ENCODE data around the gene FSIP1.

FSIP1 gene

DNA sequence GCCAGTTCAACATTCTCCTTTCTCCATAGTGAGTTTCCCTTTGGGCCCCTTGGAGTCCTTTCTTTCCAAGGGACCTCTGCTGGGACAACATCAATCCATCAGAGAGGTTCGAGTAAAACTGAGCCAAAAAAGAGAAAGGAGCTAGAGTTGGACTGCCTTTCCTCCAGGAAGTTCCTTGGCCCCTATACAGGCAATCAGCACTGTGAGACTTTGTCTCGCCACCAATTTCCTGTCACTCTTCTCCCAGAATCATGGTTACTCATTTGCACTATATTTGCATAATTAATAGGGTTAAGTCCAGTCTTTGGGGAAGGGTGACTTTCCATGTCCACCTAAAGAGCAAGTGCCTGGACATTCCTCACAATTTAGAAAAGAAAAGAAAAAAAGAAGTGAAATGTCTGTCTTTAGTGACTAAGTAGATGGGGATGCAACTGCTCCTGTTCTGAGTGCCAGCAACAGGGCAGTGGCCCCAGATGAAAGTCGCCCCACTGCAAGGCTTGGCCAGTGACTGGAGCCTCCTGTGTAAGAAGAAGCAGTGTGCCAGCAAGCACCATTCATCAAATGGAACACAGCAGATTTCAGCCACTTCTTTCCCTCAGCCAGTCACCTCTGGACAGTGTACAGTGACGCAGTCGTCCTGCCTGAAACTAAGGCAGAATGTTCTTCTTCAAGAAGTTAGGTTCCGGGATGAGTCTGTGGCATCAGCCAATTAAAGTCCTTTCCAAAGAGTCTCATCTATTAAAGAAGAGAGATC is 91.6 kb downstream of the FSIP1 start:
- FAIRE-seq (no peak), DNase-seq (ENCODE audit: insufficient read length, low spot score) (no peak)

- FAIRE-seq = no peak
- DNase-seq (ENCODE audit: insufficient read length, low spot score) = no peak
Measured at GRCh38 chr15:39687965-39688364, 94.7 kb downstream of the FSIP1 start.

DNA sequence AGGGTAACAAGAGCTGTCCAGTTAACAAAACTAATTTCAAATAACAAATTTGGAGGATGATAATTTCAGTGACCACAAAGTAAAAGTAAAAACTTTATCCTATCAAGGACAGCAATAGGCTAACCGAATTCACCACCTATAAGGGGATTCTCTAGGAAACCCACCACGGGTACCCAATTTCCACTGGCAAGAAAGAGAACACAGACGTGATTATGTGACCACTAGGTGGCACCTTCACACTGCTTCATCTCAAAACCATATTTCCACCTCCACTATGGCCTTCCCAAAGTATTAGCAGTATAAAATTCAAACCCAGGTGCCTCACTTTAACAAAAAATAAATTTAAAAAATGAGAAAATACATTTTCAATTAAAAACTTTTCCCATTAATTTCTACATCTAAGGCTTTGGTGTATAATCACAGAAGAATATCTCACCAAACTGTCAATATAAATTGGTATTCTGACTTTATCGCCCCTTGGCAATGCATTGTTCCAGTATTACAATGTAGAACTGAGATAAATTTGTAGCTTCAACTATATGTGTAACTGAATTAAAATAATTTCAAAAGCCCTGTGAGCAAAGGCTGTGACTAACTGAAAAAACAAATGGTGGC is 96.5 kb downstream of the FSIP1 start:
- peak; percentile 62 for FAIRE-seq
- peak; percentile 51 for DNase-seq (ENCODE audit: insufficient read length, low spot score)

DNA sequence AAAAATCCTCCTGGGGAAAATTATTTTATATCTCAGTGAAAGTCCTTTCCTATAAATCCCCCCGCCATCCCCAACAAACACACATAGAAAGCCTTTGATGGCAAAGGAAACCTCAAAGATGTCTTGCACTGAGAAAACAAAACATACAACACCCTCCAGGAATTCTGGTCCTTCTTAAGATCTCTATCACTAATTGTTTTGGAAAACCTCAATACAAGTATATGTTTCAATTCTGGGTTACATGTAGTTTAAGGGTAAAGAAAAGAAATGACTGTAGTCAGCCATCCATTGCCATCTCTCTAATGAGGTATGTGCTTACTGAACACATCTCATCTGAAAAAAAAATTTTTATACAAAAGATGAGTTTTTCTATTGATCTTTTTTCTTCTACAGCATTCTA is 97.3 kb downstream of the FSIP1 start:
- DNase-seq (ENCODE audit: insufficient read length, low spot score) (no peak), FAIRE-seq (no peak)

DNA sequence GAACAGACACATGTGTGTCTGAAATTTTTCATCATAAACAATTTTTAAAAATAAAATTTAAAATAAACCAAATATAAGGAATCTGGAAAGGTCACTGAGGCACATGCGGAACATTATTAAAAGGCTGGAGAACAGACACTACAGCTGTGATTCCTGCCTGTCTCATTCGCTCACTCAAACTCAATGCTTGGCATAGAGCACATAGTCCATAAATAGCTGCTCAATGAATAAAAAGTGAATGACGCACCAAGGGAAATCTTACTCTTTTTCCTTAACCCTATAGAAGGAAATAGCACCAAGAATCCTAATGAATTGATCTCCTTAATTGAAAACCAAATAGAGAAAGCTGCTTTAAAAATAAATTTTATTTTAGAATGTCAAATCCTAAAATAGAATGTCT is 98.4 kb downstream of the FSIP1 start:
- DNase-seq (ENCODE audit: insufficient read length, low spot score) = no peak
- no peak for FAIRE-seq

DNA sequence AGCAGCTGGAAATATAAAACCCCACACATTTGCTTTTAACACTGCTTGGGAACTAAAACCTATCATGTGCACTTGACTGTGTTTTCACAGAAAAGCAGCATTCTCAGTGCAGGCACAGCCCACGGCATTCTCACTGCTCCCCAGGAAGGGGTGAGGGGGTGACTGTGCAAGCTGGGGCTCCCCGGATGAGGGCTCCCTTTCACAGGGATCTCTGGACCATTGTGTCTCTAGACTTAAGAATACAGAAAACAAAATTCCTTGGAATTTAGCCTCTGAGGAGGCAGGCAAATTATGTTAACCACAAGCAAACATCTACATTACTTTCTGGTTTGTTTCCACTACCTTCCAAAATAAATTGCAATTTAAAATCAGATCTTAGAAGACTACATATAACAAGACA is 100.3 kb downstream of the FSIP1 start:
- DNase-seq (ENCODE audit: insufficient read length, low spot score) (no peak), FAIRE-seq (no peak)

DNA sequence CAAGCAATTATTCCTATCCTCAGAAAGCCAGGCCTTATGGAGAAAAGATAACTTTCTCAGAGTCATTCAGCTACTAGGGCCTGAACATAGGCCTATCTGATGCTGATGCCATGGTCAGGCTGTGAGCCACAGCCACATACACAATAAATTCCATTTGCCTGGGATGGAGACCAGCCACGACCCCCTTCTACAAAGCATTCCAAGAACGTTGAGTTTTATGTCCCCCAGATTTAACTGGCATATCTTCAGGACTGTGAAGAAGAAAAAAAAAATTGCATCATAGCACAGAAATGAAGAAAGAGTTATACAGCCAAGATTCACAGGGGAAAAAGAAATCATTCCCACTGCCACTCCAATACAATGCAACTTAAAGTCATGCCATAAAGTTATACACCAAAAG is 101.8 kb downstream of the FSIP1 start:
- no peak for DNase-seq (ENCODE audit: insufficient read length, low spot score)
- FAIRE-seq = no peak

GRCh38 chr15:39672666-39673065 is 110.0 kb downstream of the FSIP1 start:
- FAIRE-seq = no peak
- no peak for DNase-seq (ENCODE audit: insufficient read length, low spot score)

DNA sequence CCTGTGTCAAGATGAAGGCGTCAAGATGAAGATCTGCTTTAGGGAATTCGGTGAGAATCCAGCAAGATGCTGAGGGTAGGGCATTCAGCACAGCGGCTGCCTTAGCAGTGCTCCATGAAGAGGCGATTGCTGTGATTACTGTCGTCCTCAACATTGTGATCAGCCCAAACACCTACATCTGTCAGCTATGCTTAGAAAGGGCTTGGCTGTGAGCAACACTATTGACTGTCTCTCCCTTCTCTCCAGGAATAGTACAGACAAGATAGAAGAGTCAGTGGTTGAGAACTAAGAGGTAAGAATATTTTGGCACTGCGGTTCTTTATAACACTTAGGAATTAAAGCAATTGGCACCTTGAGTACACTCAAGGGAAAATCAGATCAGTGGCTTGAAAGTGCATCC is 110.5 kb downstream of the FSIP1 start:
- FAIRE-seq (no peak), DNase-seq (ENCODE audit: insufficient read length, low spot score) (no peak)

GRCh38 chr15:39670687-39671086 is 112.0 kb downstream of the FSIP1 start:
- DNase-seq (ENCODE audit: insufficient read length, low spot score) = no peak
- no peak for FAIRE-seq

GRCh38 chr15:39669661-39670060 is 113.0 kb downstream of the FSIP1 start:
- DNase-seq (ENCODE audit: insufficient read length, low spot score) (no peak), FAIRE-seq (no peak)

DNA sequence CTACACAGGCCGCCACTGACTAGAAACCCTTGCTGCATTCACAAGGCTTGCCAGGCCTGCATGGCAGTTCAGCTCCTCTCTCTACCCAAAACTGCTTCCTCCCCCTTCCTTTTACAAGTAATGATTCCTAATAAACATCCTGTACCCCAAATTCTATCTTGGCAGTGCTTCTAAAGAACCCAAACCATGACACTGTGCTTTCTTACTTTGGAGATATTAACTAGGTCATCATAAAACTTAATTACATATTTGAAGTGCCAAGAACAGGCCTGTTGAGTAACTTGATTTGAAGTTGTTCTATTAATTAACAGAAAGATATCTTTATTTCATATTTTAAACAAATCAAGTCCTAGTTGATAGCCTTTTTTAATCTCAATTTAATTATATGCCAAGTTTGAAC is 113.4 kb downstream of the FSIP1 start:
- FAIRE-seq (no peak), DNase-seq (ENCODE audit: insufficient read length, low spot score) (no peak)

DNA sequence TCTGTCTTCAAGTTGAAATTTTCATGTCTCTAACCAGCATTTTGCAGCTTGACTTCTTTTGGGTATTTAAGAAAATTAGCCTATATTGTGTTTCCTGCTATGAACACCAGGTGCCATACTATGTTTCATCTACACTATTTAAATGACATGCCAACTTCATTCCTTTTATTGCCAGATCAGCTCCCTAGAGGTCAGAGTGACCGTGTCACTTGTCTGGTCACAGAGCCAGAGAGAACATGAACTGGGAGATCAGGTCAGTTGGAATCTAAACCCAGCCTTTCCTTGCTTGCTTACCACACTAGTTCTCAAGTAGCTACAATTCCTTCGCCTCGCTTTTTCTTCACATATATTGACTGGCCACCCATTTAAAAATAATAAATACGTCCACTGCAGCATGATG is 114.2 kb downstream of the FSIP1 start:
- DNase-seq (ENCODE audit: insufficient read length, low spot score) (no peak), FAIRE-seq (no peak)

DNA sequence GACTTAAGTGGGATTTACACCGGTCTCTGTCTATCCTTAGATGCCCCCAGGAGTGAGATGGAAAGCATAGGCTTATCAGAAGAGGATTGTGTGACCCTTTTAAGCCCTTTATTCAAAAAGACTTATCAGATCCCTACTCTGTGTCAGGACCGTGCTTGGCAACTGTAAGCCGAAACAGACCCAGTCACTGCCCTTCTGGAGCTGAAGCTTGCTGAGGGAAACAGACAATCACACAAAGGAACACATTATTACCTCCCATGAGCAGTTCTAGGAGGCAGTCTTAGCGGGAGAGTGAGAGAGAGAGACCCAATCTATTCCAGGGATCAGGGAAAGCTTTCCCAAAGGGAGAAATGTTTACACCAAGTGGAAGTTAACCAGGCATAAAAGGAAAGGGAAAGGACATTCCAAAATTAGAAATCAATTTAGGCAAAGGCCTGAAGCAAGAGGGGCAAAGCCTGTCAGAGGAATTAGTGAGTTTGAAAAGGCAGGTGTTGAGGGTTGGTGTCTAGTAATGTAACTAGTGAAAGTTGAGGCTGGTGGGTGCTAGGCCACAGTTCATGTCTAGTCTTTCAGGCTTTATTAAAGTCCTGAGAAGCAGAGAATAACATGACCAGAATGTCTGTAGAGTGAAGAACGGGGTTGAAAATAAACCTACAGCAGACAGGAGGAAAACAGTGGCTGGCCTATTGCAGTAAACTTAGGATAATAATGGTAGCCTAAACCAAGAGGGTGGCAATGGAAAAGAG is 115.1 kb downstream of the FSIP1 start:
- DNase-seq (ENCODE audit: insufficient read length, low spot score) (no peak), FAIRE-seq (no peak)

GRCh38 chr15:39666677-39667076 is 116.0 kb downstream of the FSIP1 start:
- DNase-seq (ENCODE audit: insufficient read length, low spot score) = no peak
- FAIRE-seq = no peak

GRCh38 chr15:39665629-39666250 is 116.9 kb downstream of the FSIP1 start:
- FAIRE-seq (no peak), DNase-seq (ENCODE audit: insufficient read length, low spot score) (no peak)

DNA sequence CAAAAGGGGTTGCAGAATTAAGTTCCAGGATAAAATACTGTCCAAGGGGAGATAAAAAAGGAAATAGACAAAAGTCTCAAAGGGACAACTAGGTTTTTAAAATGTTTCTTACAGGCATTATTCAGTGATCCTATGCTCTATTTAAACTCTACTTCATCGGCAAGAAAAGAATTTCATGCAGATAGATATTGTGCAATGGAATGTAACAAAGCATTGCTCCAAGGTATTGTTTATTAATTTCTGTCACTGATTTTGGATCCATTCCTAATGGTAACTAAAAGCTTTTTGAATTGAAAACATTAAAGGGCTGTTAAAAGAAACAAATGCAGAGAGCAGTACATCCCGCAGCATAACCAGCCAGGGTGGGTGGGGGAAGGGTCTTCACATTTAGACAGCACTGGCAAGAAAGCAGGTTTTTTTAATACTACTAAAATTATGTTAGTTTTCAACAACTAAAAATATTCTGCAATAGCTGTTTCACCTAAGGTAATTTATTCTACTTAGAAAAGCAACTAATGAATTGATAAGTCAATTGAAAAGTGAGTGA is 118.9 kb downstream of the FSIP1 start:
- FAIRE-seq = no peak

GRCh38 chr15:39661776-39662175 is 120.9 kb downstream of the FSIP1 start:
- DNase-seq (ENCODE audit: insufficient read length, low spot score) (no peak), FAIRE-seq (no peak)

More for the DNA sequence above, 118.9 kb downstream of the FSIP1 start:
- DNase-seq (ENCODE audit: insufficient read length, low spot score) = no peak

DNA sequence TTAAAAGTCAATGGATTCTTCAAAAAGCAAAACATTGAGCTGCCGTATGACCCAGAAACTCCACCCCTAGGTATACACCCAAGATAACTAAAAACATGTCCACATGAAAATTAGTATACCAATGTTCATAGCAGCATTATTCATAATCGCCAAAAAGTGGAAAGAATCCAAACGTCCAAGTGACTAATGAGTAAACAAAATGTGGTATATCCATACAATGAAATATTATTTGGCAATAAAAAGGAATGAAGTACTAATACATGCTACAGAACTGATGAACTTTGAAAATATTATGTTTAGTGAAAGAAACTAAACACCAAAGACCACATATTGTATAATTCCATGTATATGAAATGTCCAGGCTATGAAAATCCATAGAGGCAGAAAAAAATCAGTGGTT is 123.9 kb downstream of the FSIP1 start:
- no peak for DNase-seq (ENCODE audit: insufficient read length, low spot score)
- FAIRE-seq = no peak

GRCh38 chr15:39657668-39658067 is 125.0 kb downstream of the FSIP1 start:
- peak; percentile 34 for DNase-seq (ENCODE audit: insufficient read length, low spot score)
- FAIRE-seq = no peak

DNA sequence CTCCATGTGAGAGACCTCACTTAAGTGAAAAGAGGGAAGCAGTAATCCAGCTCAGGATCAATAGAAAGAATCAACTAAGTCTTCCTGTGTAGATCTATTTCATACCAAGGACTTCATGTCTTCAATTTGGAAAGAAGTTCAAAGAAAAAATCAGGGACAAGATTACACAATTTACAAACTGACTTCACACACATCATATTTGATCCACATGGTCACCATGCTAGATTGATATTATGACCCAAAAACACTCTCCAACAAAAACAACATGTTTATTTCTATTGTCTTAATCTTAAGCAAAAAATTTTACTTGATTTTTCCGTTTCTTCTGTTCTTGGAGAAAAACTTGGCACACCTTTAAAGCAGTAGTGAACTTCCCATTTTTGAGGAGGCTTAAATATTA is 125.5 kb downstream of the FSIP1 start:
- no peak for FAIRE-seq
- no peak for DNase-seq (ENCODE audit: insufficient read length, low spot score)
